ENCODE results near the gene SNRNP48. TPM values are rescaled to one million over a fixed set of nuclear protein-coding genes. Genes with fewer than 3 reads are reported as not detected.
A peak's percentile ranks its signal among the peaks of the same experiment; 100 is the strongest.

SNRNP48 gene, protein sequence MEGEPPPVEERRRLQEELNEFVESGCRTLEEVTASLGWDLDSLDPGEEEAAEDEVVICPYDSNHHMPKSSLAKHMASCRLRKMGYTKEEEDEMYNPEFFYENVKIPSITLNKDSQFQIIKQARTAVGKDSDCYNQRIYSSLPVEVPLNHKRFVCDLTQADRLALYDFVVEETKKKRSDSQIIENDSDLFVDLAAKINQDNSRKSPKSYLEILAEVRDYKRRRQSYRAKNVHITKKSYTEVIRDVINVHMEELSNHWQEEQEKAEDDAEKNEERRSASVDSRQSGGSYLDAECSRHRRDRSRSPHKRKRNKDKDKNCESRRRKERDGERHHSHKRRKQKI
- total RNA-seq: 9.3 TPM
- long read RNA-seq, full-length matches to known transcripts: 1 of 3 reads
- long read RNA-seq, partial matches to known transcripts: 0 of 3 reads
- long read RNA-seq, other reads (novel, unspliced or antisense): 2 of 3 reads

GRCh38 chr6:7589949-7590917 lies at the start of gene SNRNP48:
Gene SNRNP48, plus strand, starts transcription at chr6:7590198. Its CDS starts 60 bp downstream, at chr6:7590258.
- TF ChIP-seq CTCF (IDR thresholded peaks at IDR 0.05): no peak
- intact Hi-C loops (cut with DNase I): no loop called here
- peak within 1 kb of the TSS; percentile 71 for H3K27ac ChIP-seq
- no peaks in the 10 kb centered on the region for H3K27me3 ChIP-seq (ENCODE audit: low read depth)
- peak; percentile 96 for DNase-seq
- H3K4me1 ChIP-seq: peaks cover 22% of the 10 kb centered on the region
- H3K4me3 ChIP-seq: peak within 1 kb of the TSS; percentile 94
- H3K9me3 ChIP-seq: no peaks in the 10 kb centered on the region
- H3K36me3 ChIP-seq: peaks cover 19% of the 10 kb centered on the region
- ATAC-seq: peak; percentile 100

DNA sequence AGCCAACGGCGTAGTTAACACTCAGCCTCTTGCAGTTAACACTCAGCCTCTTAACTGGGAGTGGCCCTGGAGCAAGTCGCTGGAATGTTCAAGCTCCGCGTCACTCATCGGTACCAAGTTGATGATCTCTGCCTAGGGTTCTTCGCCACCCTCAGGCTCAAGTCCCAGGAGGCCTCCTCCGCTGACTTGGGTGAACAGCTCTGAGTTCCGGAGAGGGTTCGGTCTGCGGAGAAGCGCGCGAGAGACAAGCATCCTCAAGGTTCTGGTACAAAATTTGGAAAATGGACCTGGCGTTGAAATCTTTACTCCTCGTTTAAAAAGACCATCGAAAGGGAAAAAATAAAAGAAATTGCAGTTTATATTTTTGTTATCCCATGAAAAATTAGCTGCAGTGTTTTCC lies 49.4 kb upstream of the SNRNP48 start:
- Histone ChIP-seq H3K4me3 (peak overlapping the region; percentile 61), H3K4me1 (peaks cover 26% of the 10 kb centered on the region), H3K27me3 (ENCODE audit: low read depth) (peaks cover 69% of the 10 kb centered on the region), H3K36me3 (no peaks in the 10 kb centered on the region), H3K27ac (peak overlapping the region; percentile 66), H3K9me3 (no peaks in the 10 kb centered on the region)
- intact Hi-C loops (cut with DNase I): no loop called here
- no peak for TF ChIP-seq CTCF (IDR thresholded peaks at IDR 0.05)
- peak; percentile 58 for DNase-seq
- ATAC-seq: peak; percentile 53 to 64

DNA sequence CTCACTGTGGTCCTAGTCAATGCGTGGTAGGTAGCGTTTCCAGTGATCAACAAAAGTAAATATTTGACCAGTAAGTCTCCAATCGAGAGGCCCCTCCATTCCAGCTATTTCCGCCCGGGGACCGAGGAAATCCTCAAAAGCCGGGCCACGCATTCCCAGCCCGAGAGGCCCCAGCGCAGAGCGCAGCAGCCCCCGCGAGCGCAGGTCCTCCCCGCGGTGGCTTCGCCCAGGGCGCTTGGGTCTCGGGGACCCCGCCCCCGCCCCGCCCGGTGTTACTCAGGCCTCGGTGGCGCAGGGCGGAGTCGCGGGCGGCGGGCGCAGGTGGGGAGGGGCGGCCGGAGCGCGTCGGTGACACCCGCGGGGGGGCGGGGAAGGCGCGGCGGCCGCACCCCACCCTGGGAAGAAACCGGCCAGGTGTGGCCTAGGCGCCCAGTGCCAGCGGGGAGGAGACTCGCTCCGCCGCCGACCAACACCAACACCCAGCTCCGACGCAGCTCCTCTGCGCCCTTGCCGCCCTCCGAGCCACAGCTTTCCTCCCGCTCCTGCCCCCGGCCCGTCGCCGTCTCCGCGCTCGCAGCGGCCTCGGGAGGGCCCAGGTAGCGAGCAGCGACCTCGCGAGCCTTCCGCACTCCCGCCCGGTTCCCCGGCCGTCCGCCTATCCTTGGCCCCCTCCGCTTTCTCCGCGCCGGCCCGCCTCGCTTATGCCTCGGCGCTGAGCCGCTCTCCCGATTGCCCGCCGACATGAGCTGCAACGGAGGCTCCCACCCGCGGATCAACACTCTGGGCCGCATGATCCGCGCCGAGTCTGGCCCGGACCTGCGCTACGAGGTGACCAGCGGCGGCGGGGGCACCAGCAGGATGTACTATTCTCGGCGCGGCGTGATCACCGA lies 48.6 kb upstream of the SNRNP48 start, which contains the start of gene DSP:
DSP (plus strand) TSS at position 497 of the 890 bp plus-strand sequence; CDS start at position 742, 245 bp downstream.
- no peaks in the 10 kb centered on the region for H3K9me3 ChIP-seq
- peak; percentile 89 to 91 for ATAC-seq
- peak within 1 kb of the TSS; percentile 66 for H3K27ac ChIP-seq
- H3K4me1 ChIP-seq: peaks cover 26% of the 10 kb centered on the region
- no peak for TF ChIP-seq CTCF (IDR thresholded peaks at IDR 0.05)
- peak within 1 kb of the TSS; percentile 61 for H3K4me3 ChIP-seq
- peaks cover 72% of the 10 kb centered on the region for H3K27me3 ChIP-seq (ENCODE audit: low read depth)
- DNase-seq: peak; percentile 72
- intact Hi-C loops (cut with DNase I): no loop called here
- H3K36me3 ChIP-seq: no peaks in the 10 kb centered on the region

DNA sequence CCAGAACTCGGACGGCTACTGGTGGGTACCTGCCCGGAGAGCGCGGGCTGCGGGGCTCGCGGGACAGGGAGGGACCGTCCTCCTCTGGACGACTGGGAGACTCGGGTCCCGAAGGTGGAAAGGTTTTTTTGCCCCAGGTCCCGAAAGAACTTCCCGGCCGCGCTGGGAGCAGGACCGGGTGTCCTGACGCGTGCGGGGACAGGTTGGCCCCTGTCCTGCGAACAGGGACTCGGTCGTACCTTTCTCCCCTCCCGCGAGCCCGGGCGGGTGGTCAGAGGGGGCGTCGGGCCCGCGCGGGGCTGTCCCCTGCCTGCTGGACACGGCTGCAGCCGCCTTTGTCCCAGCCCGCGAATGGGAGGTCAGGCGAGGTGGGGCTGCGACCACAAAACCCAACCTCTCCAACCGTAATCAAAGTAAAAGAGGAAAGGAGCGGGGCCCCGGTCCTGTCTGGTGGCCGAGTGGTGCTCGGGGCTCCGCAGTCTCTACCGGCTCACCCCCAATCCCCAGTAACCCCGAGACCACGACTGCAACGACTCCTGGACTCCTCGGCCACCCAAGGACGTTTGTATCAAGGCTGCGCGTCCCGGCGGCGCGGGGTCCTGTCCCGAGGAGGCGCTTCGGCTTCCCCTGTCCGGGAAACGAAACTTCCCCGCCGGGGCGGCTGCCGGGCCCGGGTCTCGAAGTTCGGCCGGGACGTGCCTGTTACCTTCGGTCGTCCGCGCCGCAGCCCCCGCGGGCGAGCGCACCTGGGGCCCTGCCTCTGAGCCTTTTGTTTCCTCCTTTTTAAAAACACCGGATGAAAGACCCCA lies 47.7 kb upstream of the SNRNP48 start:
- peak; percentile 48 to 52 for ATAC-seq
- Histone ChIP-seq H3K4me3 (peak overlapping the region; percentile 61), H3K4me1 (peaks cover 26% of the 10 kb centered on the region), H3K27me3 (ENCODE audit: low read depth) (peaks cover 72% of the 10 kb centered on the region), H3K36me3 (no peaks in the 10 kb centered on the region), H3K27ac (peak overlapping the region; percentile 66), H3K9me3 (no peaks in the 10 kb centered on the region)
- DNase-seq: peak; percentile 66
- TF ChIP-seq CTCF (IDR thresholded peaks at IDR 0.05): no peak
- intact Hi-C loops (cut with DNase I): no loop called here
